ENCODE measurements around the gene MARCHF2. TPM values are rescaled to one million over a fixed set of nuclear protein-coding genes. Genes with fewer than 3 reads are reported as not detected.
"Not testable (repeated sequence)": the region's sequence is repeated elsewhere in the genome, so short reads cannot be mapped to it uniquely, and the experiment has no call there.

The MARCHF2 gene
- total and polyA plus RNA-seq, 7 donors = 25.8 to 383 (median 283) TPM

DNA sequence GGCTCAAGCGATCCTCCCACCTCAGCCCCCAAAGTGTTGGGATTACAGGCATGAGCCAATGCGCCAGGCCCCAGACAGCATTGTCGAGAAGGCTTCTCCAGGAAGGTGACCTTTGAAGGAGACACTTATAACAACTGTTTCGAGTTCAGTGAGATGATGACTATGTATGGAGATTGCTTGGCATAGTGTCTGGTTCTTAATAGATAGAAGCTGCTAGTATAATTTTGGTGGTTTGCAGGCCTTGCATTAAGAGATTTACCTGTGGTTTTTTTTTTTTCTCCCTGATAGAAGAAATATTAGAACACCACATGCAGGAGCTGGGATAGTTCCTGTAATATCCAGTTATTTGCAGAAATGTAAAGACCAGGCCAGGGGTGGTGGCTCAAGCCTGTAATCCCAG is 3.7 kb downstream of the MARCHF2 start:
- Histone ChIP-seq H3K4me3 (no peak overlapping the region), H3K27ac (peak overlapping the region; percentile 67 to 91 (median 77)), H3K9me3 (no peaks in the 10 kb centered on the region), H3K4me1 (peaks cover 0 to 59% (median 51%) of the 10 kb centered on the region in 4 donors), H3K36me3 (peaks cover 0 to 11% (median 2%) of the 10 kb centered on the region in 4 donors), H3K27me3 (no peaks in the 10 kb centered on the region)
- intact Hi-C loops (cut with DNase I) = loop anchor here (2.0 kb wide), 1 partner anchor 46 kb away; no protein-coding TSS in a partner anchor
- no peak for DNase-seq
- WGBS, 2 donors = 69 to 87% methylated on average over 4 of the region's 4 CpGs
- no peak for TF ChIP-seq EP300 (IDR thresholded peaks at IDR 0.05)
- TF ChIP-seq POLR2A (IDR thresholded peaks at IDR 0.05) = no peak
- no peak for TF ChIP-seq POLR2AphosphoS5 (IDR thresholded peaks at IDR 0.05)
- TF ChIP-seq, protein P1, sequence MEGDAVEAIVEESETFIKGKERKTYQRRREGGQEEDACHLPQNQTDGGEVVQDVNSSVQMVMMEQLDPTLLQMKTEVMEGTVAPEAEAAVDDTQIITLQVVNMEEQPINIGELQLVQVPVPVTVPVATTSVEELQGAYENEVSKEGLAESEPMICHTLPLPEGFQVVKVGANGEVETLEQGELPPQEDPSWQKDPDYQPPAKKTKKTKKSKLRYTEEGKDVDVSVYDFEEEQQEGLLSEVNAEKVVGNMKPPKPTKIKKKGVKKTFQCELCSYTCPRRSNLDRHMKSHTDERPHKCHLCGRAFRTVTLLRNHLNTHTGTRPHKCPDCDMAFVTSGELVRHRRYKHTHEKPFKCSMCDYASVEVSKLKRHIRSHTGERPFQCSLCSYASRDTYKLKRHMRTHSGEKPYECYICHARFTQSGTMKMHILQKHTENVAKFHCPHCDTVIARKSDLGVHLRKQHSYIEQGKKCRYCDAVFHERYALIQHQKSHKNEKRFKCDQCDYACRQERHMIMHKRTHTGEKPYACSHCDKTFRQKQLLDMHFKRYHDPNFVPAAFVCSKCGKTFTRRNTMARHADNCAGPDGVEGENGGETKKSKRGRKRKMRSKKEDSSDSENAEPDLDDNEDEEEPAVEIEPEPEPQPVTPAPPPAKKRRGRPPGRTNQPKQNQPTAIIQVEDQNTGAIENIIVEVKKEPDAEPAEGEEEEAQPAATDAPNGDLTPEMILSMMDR (IDR thresholded peaks at IDR 0.05) = no peak

DNA sequence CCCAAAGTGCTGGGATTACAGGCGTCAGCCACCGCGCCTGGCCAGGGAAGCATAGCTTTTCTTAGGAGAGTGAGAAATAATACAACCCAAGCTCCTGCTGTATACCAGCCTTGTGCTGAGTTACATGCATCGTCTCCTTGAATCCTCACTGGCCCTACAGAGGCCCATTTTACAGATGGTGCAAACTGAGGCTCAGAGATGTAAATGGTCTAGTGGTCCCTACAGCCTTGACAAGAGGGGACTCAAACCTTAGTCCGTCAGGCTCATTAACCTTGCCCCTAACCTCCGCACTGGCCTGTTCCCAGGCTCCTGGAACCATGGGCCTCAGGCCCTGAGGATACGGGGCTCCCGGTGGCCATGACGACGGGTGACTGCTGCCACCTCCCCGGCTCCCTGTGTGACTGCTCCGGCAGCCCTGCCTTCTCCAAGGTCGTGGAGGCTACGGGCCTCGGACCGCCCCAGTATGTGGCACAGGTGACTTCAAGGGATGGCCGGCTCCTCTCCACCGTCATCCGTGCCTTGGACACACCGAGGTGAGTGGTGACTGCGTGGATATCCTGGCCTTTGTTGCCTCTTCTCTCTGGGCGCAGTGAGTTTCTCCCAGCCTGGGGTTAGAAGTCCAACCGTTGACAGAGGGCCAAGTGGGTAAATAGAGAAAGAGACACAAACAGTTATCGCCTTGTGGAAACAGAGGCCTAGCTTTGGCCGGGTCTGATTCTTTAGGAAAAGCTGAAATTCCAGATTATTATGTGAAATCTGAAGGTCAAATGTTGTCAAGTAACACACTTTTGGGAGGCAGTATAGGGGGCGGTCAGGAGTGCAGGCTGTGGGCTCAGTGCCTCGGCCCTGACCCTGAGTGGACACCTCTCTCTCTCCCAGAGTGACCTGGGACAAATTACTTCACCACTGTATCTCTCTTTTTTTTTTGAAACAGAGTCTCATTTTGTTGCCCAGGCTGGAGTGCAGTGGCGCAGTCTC is 8.7 kb downstream of the MARCHF2 start:
- no peak for DNase-seq
- TF ChIP-seq POLR2AphosphoS5 (IDR thresholded peaks at IDR 0.05) = no peak
- no peak for TF ChIP-seq EP300 (IDR thresholded peaks at IDR 0.05)
- TF ChIP-seq, protein P1 (IDR thresholded peaks at IDR 0.05) = no peak
- H3K4me1 ChIP-seq = peaks cover 0 to 41% (median 35%) of the 10 kb centered on the region in 4 donors
- no peak overlapping the region for H3K4me3 ChIP-seq
- peaks cover 0 to 27% (median 8%) of the 10 kb centered on the region in 4 donors for H3K36me3 ChIP-seq
- WGBS, 2 donors = 88 to 93% methylated on average over 28 of the region's 28 CpGs
- peak overlapping the region in 1 of 4 donors; percentile 1 for H3K27ac ChIP-seq
- intact Hi-C loops (cut with DNase I) = no loop called here
- no peaks in the 10 kb centered on the region for H3K9me3 ChIP-seq
- no peaks in the 10 kb centered on the region for H3K27me3 ChIP-seq

DNA sequence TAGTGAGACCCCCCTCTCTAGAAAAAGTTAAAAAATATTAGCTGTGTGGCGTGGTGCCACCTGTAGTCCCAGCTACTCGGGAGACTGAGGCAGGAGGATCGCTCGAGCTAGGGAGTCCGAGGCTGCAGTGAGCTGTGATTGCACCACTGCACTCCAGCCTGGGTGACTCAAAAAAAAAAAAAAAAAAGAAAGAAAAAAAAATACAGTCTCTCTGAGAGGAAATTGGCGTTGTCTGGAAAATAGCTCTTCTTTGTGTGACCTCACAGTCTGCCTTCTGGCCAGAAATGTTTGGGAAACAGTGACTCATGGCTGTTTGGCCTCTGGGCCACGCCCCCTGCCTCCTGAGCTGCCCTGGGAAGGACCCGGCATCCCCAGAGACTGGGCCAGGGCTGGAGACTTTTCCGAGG is 10.7 kb downstream of the MARCHF2 start:
- intact Hi-C loops (cut with DNase I) = no loop called here
- Histone ChIP-seq H3K9me3 (no peaks in the 10 kb centered on the region), H3K27ac (peak overlapping the region; percentile 84 to 89 (median 88)), H3K36me3 (peaks cover 0 to 40% (median 9%) of the 10 kb centered on the region in 4 donors), H3K4me3 (peak overlapping the region in 1 of 4 donors; percentile 15), H3K4me1 (peaks cover 0 to 25% (median 20%) of the 10 kb centered on the region in 4 donors), H3K27me3 (no peaks in the 10 kb centered on the region)
- WGBS, 2 donors = 40 to 50% methylated on average over 9 of the region's 9 CpGs
- peak; percentile 98 for DNase-seq
- peak; percentile 65 to 90 (median 76) for TF ChIP-seq POLR2AphosphoS5 (IDR thresholded peaks at IDR 0.05)
- no peak for TF ChIP-seq POLR2A (IDR thresholded peaks at IDR 0.05)
- TF ChIP-seq EP300 (IDR thresholded peaks at IDR 0.05) = peak in 2 of 4 donors; percentile 57 to 73
- TF ChIP-seq, protein P1 (IDR thresholded peaks at IDR 0.05) = no peak

DNA sequence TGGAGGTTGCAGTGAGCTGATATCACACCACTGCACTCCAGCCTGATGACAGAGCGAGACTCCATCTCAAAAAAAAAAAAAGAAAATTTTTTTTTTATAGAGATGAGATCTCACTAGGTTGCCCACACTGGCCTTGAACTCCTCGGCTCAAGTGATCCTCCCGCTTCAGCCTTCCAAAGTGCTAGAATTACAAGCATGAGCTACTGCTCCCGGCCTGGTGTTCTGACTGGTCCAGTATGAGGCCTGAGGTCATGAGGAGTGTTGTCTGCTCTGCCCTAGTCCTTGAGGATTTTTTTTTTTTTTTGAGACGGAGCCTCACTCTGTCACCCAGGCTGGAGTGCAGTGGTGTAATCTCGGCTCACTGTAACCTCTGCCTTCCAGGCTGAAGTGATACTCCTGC is 12.2 kb downstream of the MARCHF2 start:
- WGBS, 2 donors = 95 to 97% methylated on average over 6 of the region's 6 CpGs
- H3K27me3 ChIP-seq; H3K4me3 ChIP-seq; intact Hi-C loops (cut with DNase I); DNase-seq; H3K9me3 ChIP-seq: not testable (repeated sequence)
- H3K27ac ChIP-seq = peak overlapping the region; percentile 84 to 89 (median 88)
- H3K4me1 ChIP-seq = peaks cover 0 to 25% (median 19%) of the 10 kb centered on the region in 4 donors
- peaks cover 0 to 49% (median 13%) of the 10 kb centered on the region in 4 donors for H3K36me3 ChIP-seq

DNA sequence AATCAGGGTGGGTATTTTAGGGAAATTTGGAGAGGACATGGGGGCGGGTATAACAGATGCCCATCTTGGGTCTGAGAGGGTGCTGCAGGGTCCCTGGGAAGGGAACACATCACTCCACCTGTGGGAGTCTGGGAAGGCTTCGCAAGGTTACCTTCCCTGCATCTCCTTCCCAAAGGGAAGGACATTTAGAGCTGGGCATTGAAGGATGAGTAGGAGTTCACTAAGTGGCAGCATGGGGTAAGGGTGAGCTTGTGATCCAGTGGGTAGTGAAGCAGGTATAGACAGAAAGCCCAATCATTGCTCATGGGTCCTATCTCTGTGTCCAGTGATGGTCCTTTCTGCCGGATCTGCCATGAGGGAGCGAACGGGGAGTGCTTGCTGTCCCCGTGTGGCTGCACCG is 13.2 kb downstream of the MARCHF2 start:
- Histone ChIP-seq H3K27me3 (no peaks in the 10 kb centered on the region), H3K36me3 (peaks cover 0 to 56% (median 20%) of the 10 kb centered on the region in 4 donors), H3K9me3 (no peaks in the 10 kb centered on the region), H3K27ac (no peak overlapping the region), H3K4me3 (no peak overlapping the region), H3K4me1 (peaks cover 0 to 25% (median 19%) of the 10 kb centered on the region in 4 donors)
- DNase-seq = no peak
- intact Hi-C loops (cut with DNase I) = no loop called here
- TF ChIP-seq EP300 (IDR thresholded peaks at IDR 0.05) = no peak
- TF ChIP-seq POLR2AphosphoS5 (IDR thresholded peaks at IDR 0.05) = no peak
- no peak for TF ChIP-seq POLR2A (IDR thresholded peaks at IDR 0.05)
- TF ChIP-seq, protein P1 (IDR thresholded peaks at IDR 0.05) = no peak
- WGBS, 2 donors = 95 to 96% methylated on average over 7 of the region's 7 CpGs
